ENCODE measurements around the gene NR5A1. TPM values are rescaled to one million over a fixed set of nuclear protein-coding genes. Genes with fewer than 3 reads are reported as not detected.

Gene NR5A1
- total RNA-seq, 1 donor from 2014 or later: not detected

DNA sequence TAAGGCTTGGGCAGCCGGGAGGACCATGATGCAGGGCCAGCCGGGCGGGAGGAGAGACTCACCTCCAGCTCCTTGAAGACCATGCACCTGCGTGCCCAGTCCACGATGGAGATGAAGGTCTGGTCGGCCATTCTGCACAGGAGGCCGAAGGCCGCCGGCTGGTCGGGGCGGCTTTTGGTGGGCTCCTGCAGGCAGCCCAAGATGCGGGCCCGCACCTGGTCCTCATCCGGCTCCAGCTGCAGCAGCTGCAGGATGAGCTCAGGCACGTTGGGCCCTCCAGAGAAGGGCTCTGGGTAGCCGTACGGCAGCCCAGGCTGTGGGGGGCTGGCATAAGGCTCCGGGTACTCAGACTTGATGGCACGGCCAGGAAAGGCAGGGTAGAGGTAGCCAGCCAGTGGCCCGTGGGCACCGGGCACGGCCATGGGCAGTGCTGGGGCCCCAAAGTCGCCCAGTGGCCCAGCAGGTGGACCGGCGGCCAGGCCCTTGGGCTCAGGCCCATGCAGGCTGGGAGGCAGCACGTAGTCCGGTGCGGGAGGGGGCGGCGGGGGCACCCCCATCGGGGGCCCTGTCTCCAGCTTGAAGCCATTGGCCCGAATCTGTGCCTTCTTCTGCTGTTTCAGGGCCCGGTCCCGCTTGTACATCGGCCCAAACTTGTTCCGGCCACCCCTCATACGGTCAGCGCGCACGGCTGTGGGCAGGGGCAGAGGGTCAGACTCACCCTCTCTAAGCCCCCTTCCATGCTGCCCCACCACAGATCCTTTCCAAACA lies 7.0 kb downstream of the NR5A1 start:
- H3K36me3 Mint-ChIP-seq (ENCODE audit: low read depth): peaks cover 3% of the 10 kb centered on the region
- no peak overlapping the region for H3K4me3 Mint-ChIP-seq
- DNase-seq: no peak
- peaks cover 17% of the 10 kb centered on the region for H3K4me1 Mint-ChIP-seq
- peaks cover 19% of the 10 kb centered on the region for H3K27me3 Mint-ChIP-seq
- intact Hi-C loops (cut with micrococcal nuclease): loop anchor here (10.0 kb wide), 1 partner anchor 485 kb away; the partner anchor contains the start of gene LHX2
- no peak overlapping the region for H3K27ac Mint-ChIP-seq
- H3K9me3 Mint-ChIP-seq: no peaks in the 10 kb centered on the region

DNA sequence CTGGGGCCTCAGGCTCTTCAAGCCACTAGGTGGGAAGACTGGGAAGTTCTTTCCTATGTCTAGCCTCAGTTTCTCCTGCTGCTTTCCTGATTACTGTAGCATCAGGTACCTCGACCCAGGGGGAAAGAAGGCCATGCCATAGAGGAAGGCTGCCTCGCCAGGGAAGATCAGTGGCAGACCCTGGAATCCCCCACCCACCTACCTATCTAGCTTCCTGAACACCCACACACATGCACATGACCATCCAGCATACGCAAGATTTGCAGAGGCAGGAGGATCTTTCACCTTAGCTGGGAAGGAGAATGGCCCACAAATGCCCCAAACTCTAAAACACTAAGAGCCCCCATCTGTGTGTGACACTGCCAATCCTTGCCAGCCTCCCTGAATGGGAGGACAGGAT lies 8.0 kb downstream of the NR5A1 start:
- peaks cover 3% of the 10 kb centered on the region for H3K36me3 Mint-ChIP-seq (ENCODE audit: low read depth)
- H3K27ac Mint-ChIP-seq: no peak overlapping the region
- intact Hi-C loops (cut with micrococcal nuclease): no loop called here
- peaks cover 17% of the 10 kb centered on the region for H3K27me3 Mint-ChIP-seq
- peaks cover 17% of the 10 kb centered on the region for H3K4me1 Mint-ChIP-seq
- no peak overlapping the region for H3K4me3 Mint-ChIP-seq
- no peak for DNase-seq
- H3K9me3 Mint-ChIP-seq: no peaks in the 10 kb centered on the region

DNA sequence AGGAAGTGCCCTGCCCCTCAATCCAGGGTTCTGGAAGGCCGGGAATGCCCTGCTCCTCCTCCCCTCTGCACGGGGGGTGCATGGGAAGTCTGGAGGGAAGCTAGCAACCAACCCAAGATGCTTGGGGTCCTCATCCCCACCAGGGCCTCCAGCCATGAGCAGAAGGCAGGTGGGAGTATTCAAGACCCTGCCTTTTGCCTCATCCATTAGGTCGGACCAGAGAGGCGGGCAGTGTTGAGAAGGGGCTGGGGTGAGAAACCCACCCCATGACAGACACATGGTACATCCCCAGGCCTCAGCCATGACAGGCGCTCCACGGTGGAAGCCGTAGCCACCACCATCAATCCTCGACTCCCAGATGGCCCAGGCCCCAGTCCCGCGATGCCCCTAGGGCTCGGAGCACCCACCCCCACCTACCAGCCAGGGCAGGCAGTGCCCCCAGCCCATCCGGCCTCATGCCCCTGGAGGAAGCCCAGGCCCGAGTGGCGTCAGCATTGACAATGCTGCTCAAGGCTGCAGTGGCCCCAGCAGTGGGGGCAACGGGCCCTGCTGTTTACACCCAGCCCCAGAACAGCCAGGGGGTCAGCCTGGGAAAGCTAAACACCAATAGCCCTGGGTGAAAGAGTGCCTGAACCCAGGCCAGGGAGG lies 8.6 kb downstream of the NR5A1 start:
- Mint-ChIP-seq H3K36me3 (ENCODE audit: low read depth) (no peaks in the 10 kb centered on the region), H3K4me3 (no peak overlapping the region), H3K27ac (no peak overlapping the region), H3K27me3 (peaks cover 12% of the 10 kb centered on the region), H3K9me3 (no peaks in the 10 kb centered on the region), H3K4me1 (peaks cover 13% of the 10 kb centered on the region)
- intact Hi-C loops (cut with micrococcal nuclease): no loop called here
- no peak for DNase-seq

DNA sequence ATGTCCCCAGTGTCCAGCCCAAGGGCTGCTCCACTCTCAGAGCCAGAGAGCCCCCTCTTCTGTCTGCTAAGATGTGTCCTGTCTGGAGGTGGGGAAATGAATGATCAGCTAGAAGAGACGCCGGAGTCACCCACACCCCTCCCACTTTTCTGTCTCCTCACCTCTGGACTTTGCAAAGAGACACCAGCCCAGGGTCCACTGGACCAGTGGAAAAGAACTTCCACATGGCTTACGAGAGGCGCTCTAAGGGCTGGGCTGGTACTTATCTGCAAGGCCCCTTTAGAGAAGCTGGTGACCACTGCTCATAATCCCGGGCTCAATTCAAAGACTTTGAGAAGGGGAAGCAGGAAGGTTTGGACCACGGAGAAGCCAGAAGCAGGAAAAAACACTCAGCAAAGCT lies 9.2 kb downstream of the NR5A1 start:
- no peaks in the 10 kb centered on the region for H3K9me3 Mint-ChIP-seq
- no peak for DNase-seq
- H3K27me3 Mint-ChIP-seq: peaks cover 10% of the 10 kb centered on the region
- no peak overlapping the region for H3K4me3 Mint-ChIP-seq
- H3K27ac Mint-ChIP-seq: no peak overlapping the region
- no peaks in the 10 kb centered on the region for H3K36me3 Mint-ChIP-seq (ENCODE audit: low read depth)
- intact Hi-C loops (cut with micrococcal nuclease): no loop called here
- peaks cover 13% of the 10 kb centered on the region for H3K4me1 Mint-ChIP-seq

DNA sequence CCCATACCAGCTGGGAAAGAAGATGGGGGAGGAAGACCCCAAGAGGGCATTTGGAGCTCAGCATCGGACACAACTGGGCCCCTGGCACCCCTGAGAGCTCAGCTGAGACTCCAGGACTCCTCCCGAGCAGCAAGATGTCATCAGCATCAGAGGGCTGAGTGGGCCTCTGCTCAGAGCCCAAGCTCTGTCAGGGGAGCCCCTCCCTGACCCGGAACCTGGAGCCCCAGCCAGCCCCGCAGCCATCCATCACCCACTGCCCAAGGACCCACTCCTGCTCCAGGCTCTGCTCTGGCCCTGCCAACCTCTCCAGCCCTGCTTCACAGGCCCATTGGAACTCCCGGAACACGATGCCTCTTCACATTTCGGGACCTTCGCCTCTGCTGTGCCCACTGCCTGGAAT lies 9.8 kb downstream of the NR5A1 start:
- Mint-ChIP-seq H3K4me3 (no peak overlapping the region), H3K9me3 (no peaks in the 10 kb centered on the region), H3K27me3 (peaks cover 8% of the 10 kb centered on the region), H3K36me3 (ENCODE audit: low read depth) (no peaks in the 10 kb centered on the region), H3K27ac (no peak overlapping the region), H3K4me1 (peaks cover 13% of the 10 kb centered on the region)
- intact Hi-C loops (cut with micrococcal nuclease): no loop called here
- DNase-seq: no peak

DNA sequence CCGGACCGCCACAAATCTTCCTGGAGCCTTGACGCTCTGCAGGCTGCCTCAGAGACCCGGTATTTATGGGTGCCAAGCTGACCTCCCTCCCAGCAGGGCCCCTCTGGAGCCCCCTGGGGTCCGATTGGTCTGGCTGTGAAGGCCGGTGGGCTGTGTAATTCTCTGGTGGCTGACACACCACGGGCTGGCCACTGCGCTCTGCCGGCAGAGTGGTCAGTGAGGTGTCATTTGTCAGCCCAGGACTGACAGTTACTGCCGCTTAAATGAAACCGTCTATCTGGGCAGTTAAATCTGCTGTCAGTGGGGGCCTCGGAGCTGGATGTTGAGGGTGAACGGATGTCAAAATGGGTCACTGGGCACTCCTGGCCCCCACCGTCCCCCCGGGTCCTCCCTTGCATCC lies 10.7 kb downstream of the NR5A1 start:
- H3K9me3 Mint-ChIP-seq: no peaks in the 10 kb centered on the region
- no peak for DNase-seq
- no peak overlapping the region for H3K4me3 Mint-ChIP-seq
- H3K36me3 Mint-ChIP-seq (ENCODE audit: low read depth): no peaks in the 10 kb centered on the region
- no peak overlapping the region for H3K27ac Mint-ChIP-seq
- H3K4me1 Mint-ChIP-seq: peaks cover 13% of the 10 kb centered on the region
- intact Hi-C loops (cut with micrococcal nuclease): no loop called here
- peaks cover 3% of the 10 kb centered on the region for H3K27me3 Mint-ChIP-seq

DNA sequence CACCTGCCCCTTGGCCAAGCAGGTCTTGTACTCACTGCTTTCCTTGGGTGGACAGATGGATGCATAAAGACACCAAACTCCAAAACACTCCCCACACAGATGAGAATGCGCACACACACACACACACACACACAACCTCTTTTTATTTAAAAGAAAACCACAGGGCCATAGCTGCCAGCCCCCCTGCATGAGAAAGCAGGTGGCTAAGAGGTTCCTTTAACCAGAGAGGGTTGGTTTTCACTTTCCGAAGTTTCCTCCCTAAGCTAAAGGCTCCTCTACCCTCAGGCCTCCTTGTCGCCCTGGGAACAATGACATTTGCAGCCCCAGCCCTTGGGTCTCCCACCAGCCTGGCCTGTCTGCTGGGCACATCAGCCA lies 11.1 kb downstream of the NR5A1 start:
- H3K4me1 Mint-ChIP-seq: peaks cover 13% of the 10 kb centered on the region
- no peaks in the 10 kb centered on the region for H3K36me3 Mint-ChIP-seq (ENCODE audit: low read depth)
- DNase-seq: no peak
- peaks cover 3% of the 10 kb centered on the region for H3K27me3 Mint-ChIP-seq
- intact Hi-C loops (cut with micrococcal nuclease): no loop called here
- H3K9me3 Mint-ChIP-seq: no peaks in the 10 kb centered on the region
- no peak overlapping the region for H3K4me3 Mint-ChIP-seq
- no peak overlapping the region for H3K27ac Mint-ChIP-seq

DNA sequence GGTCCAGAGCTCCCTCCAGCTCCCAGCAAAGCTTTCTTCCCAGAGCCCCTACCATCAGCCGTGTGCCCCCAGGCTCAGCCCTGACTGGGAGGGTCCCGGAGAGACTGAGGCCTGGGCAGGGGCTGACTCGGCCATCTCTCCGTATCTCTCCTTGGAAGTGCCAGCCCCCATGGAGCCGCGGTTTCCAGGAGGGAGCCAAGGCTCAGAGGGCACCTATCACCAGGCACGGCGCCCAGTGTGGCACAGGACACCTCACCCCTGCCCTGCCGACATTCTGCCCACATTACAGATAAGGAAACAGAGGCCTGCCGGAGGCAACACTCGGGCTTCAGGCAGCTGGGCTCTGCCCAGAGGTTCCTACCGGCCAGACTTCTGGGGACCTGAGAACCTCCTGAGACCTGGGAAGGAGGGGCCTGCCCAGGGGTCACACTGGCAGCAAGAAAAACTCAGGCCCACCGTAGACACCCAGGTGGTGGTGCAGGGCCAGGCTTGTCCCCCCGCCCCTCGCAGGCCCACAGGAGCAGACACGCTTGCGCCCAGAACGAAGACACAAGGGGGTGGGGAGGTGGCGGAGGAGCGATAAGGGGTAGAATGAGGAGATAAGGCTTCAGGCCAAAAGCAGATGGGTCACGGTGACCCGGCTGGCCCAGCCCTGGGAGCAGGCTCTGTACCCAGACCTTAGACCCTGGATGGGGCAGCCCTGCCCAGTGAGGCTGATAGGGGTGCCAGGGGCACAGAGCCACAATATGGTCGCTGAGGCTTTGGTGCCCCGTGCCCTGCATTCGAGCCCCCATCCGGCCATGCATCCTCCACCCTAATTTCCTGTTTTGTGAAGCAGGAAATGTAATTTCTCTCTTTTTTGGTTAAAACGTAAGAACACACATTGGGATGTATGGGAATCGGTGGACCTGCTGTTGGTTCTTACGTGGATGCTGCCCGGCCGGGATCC lies 11.8 kb downstream of the NR5A1 start:
- H3K4me1 Mint-ChIP-seq: peaks cover 10% of the 10 kb centered on the region
- H3K4me3 Mint-ChIP-seq: no peak overlapping the region
- no peak overlapping the region for H3K27ac Mint-ChIP-seq
- H3K9me3 Mint-ChIP-seq: no peaks in the 10 kb centered on the region
- intact Hi-C loops (cut with micrococcal nuclease): no loop called here
- H3K36me3 Mint-ChIP-seq (ENCODE audit: low read depth): no peaks in the 10 kb centered on the region
- DNase-seq: no peak
- H3K27me3 Mint-ChIP-seq: no peaks in the 10 kb centered on the region

DNA sequence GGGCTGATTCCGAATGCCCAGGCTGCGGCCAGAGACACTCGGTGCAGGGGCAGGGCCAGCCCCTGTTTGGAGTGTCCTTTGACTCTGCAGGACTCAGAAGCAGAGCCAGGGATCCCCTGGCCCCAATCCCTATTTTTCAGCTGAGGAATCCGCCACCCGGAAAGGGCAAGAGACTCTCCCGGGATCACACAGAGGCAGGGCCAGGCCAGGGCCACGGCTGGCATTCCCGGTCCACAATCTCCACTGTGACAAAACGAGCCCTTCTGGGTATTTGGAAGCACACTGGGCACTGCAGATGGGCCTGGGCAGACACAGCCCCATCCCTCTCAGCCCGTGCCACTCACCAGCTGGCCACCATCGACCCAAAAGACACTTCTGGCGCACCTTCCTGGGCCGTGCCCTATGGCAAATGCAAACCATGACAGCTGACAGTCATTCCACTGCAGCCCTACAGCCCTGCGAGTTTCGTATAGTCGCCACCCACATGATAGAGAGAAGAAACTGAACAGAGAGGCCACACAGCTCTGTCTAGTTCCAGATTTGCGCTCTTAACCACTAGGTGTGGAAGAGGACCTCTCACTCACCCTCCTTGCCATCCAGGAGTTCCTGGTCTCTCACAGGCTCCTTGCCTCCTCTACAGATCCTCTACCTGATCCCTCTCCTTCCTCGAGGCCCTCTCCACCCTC lies 13.3 kb downstream of the NR5A1 start:
- DNase-seq: no peak
- Mint-ChIP-seq H3K36me3 (ENCODE audit: low read depth) (no peaks in the 10 kb centered on the region), H3K4me1 (peaks cover 3% of the 10 kb centered on the region), H3K4me3 (no peak overlapping the region), H3K9me3 (no peaks in the 10 kb centered on the region), H3K27me3 (no peaks in the 10 kb centered on the region), H3K27ac (no peak overlapping the region)
- intact Hi-C loops (cut with micrococcal nuclease): no loop called here

DNA sequence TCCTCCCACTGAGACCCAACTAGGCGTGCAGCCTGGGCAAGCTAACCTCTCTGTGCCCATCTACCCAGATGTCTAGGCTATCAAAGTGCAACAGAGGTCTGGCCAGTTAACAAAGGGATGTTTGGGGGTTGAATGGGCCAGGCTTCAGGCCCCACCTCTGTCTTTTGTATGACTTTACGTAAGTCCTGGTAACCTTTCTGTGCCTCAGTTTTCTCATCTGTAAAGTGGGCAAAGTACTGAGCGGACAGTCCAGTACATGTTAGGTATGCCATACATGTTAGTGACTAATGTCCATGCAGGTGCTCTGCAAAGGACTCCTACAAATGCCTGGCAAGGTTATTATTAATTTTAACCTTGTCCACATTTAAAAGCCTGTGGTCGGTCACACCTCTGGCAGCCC lies 14.0 kb downstream of the NR5A1 start:
- peaks cover 3% of the 10 kb centered on the region for H3K4me1 Mint-ChIP-seq
- no peak overlapping the region for H3K4me3 Mint-ChIP-seq
- H3K27ac Mint-ChIP-seq: no peak overlapping the region
- no peaks in the 10 kb centered on the region for H3K27me3 Mint-ChIP-seq
- intact Hi-C loops (cut with micrococcal nuclease): no loop called here
- no peaks in the 10 kb centered on the region for H3K9me3 Mint-ChIP-seq
- no peak for DNase-seq
- H3K36me3 Mint-ChIP-seq (ENCODE audit: low read depth): no peaks in the 10 kb centered on the region

DNA sequence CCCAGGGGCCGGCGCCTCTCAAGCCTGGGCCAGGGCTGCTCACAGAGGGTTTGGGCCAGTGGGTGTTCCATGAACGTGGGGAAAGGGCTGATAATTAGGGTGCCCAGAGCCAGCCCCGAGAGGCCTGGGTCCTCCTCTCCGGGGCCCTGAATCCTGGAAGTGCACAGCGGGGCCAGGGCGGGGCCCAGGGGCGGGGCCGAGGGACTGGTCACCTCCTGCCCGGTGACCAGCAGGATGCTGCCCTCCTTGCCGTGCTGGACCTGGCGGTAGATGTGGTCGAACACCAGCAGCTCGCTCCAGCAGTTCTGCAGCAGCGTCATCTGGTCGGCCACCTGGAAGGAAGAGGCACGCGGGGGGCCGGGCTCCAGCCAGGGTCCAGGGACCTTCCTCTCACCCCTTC lies 14.4 kb downstream of the NR5A1 start:
- no peaks in the 10 kb centered on the region for H3K9me3 Mint-ChIP-seq
- peaks cover 3% of the 10 kb centered on the region for H3K4me1 Mint-ChIP-seq
- peak overlapping the region; percentile 31 for H3K27ac Mint-ChIP-seq
- H3K4me3 Mint-ChIP-seq: no peak overlapping the region
- intact Hi-C loops (cut with micrococcal nuclease): no loop called here
- H3K36me3 Mint-ChIP-seq (ENCODE audit: low read depth): no peaks in the 10 kb centered on the region
- no peaks in the 10 kb centered on the region for H3K27me3 Mint-ChIP-seq
- DNase-seq: no peak

DNA sequence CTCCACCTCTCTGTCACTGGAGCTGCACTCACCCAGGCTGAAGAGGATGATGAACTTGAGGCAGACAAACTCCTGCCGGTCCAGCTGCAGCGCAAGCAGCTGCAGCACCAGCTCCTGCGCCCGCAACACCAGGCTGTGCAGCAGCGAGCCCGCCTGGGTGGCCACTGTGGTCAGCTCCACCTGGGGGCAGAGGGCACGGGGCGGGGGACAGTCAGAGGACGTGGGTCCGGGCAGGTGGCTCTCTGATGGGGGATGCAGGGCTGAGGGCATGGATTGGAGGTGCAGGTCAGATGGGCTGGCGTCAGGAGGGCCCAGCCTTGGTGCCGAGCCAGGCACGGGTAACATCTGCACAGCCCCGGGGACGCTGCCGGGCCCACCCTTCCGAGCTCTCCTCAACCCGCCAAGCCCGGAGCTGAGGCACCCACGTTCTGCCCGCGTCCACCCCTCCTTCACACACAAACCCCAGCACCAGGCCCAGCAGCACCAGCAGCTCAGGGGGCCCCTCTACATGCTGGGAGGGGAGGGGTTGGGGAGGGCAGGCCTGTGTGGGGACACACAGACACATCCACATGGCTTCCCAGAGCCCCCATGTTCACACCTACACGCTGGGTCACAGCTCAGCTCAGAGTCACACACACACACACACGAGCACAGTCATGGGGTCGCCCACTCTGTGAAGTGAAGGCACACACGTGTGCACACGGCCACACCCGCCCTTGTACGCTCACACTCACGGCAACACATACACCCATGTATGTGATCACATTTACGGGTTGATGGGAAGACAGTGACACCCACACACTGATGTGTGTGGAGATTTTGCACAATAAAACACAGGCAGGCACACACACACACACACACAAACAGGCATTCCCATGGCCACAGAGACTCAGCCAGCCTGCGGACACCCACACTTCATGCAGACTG lies 15.9 kb downstream of the NR5A1 start:
- intact Hi-C loops (cut with micrococcal nuclease): no loop called here
- no peaks in the 10 kb centered on the region for H3K9me3 Mint-ChIP-seq
- H3K27me3 Mint-ChIP-seq: no peaks in the 10 kb centered on the region
- H3K4me3 Mint-ChIP-seq: no peak overlapping the region
- no peak overlapping the region for H3K27ac Mint-ChIP-seq
- H3K4me1 Mint-ChIP-seq: peaks cover 3% of the 10 kb centered on the region
- H3K36me3 Mint-ChIP-seq (ENCODE audit: low read depth): no peaks in the 10 kb centered on the region
- no peak for DNase-seq

DNA sequence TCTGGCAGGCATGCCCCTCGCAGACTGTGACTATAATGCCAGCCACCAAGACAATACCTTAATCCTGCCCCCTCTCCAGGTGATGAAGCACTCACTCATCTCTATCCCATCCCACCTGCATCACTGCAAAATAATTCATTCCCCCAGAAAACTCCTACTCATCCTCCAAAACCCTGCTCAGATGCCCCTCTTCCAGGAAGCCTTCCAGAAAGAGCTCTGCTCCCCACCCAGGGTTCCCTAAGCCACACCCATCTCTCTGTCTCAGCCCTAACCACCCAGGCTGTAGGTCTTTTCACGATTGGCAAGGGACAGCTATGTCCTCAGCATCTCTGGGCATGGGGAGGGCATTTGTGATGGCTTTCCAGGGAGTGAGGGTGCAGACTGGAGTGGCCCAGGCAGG lies 17.2 kb downstream of the NR5A1 start:
- no peaks in the 10 kb centered on the region for H3K36me3 Mint-ChIP-seq (ENCODE audit: low read depth)
- H3K27ac Mint-ChIP-seq: no peak overlapping the region
- H3K4me1 Mint-ChIP-seq: no peaks in the 10 kb centered on the region
- H3K27me3 Mint-ChIP-seq: no peaks in the 10 kb centered on the region
- intact Hi-C loops (cut with micrococcal nuclease): no loop called here
- no peak for DNase-seq
- H3K4me3 Mint-ChIP-seq: no peak overlapping the region
- H3K9me3 Mint-ChIP-seq: no peaks in the 10 kb centered on the region
